GM03348 (cell line): ENCODE measurements around the gene EHD4.
A peak's percentile ranks its signal among the peaks of the same experiment; 100 is the strongest.

Source experiments
- DNase-seq: peaks from one replicate; pipeline ENCODE4 v3.0.0; 2012; ENCODE audit warnings: low spot score

Gene EHD4

DNA sequence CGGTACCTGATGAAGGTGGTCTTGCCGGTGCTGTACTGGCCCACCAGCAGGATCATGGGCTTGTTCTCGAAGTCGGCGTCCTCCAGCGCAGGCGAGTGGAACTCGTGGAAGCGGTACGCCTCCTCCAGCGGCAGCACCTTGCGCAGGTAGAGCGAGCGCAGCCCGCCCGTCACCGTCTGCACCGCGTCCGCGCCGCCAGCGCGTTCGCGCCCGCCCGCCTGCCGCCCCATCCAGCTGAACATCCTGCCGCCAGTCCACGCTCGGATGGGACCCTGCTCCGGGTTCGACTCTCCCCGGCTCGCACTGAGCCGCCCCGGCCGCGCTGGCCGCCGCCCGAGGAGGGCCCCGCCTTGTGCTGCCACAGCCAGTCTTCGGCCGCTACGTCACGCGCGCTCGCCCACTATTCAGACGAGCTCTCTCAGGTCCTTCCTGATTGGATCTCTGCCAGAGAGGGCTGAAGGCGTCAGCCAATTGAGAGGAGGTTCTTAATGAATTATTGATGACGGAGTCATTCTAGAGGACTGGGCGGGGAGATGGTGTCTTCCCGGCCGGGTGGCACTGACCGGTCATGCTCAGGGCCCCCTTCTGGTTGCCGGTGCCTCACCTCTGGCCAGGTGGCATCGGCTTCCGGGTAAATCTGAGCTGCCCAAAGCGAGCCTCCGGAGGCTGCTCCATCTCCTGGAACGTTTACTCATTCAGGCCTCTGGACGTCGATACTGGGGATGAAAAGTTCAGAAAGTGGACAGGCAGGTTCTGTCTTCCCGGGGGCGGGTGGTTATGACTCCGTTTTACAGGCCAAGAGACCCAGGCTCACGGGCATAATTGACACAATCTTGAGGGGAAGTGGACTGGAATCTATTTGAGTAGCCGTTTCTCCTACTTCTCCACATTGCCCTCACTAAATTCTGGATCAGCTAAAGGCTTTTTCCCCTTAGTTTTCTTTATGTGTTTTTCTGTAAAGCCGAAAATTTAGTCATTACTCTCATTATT is at the start of gene EHD4:
TSS of gene EHD4 (minus strand) at position 305 of the 990 bp plus-strand sequence. CDS start at position 242, 63 bp downstream.
- peak; percentile 98 for DNase-seq

DNA sequence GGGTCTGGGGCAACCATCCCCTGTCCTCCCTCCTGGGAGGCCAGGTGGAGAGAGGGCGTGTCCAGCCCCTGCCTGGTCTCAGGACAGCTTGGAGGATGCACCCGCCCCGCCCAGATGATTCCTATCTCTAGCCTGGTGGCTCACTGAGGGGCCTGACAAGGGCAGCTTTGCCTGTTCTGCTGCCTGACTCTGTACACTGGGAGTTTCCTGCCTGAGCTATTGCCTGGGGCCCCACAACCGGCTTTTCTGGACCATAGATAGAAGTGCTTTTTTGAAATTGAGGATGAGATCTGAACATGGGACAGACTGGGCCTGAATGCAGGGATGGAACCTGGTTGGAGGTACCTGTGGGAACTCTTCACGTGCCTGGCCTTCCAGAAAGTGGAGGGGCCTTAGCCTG is 49.2 kb upstream of the EHD4 start:
- no peak for DNase-seq

DNA sequence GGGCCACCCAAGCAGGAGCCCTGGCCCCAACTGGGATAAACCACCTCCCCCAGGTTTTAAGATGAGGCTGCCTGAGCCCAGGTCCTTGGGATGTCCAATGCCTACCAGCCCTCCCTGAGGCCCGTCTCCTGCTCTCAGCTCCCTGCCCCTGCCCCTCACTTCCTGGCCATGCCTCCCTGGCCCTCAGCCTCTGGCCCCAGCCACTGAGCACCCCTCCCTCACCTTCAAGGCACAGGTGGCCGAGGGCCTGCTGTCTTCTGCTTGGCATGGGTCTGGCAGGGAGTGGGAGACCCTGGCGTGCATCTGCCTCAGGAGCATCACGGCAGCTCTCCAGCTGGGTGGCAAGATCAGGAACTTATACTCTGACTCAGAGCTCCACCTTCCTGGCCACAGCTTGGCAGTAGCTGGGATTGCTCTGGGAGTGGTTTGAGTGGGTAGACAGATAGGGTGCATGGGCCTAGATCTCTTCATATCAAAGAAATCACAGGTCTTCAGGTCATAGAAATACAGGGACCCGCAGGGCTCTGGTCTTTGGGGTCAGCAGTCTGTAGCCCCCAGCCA is 48.4 kb upstream of the EHD4 start, which contains the start of gene PLA2G4E:
TSS of gene PLA2G4E (minus strand) at position 330 of the 561 bp plus-strand sequence. CDS start at position 318, 12 bp downstream.
- DNase-seq, result no peak

DNA sequence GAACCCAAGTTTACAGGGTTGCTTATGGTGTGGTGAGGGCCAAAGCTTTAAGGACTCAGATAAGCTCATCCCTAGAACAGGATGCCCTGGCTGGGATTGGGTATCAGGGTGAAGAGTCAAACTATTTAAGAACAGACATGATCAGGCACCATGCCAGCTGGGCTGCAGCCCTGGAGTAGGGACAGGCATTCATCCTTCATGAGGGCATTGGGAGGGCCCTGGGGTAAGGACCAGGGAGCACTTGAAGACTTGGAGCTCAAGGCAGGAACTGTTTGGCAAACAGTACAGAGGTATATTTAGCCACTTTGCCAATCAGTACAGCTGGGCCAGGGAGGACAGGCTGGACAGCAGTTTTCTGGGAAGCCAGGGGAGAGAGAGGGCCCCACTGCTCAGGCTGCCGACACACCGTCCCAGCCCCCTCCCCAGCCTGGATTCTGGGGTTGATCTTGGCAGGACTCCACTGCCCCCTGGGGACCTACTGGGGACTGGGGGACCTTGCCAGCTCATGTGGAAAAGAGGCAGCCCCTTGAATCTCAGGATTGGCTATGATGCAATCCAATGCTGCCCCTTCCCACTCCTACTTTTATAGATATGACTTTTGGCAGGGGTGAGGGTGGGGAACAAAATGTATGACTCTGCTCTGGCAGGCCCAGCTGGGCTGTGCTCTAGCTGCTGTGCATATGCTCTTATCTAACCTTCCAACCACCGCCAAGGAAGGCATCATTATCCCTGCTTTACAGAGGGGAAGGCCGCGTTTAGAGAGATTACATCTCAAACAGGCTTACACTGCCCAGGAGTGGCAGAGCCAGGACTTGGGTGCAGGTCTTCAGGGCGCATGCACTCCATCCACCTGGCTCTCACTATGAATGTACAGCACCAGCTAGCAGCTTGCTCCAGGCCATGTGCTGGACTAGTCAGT is 46.2 kb upstream of the EHD4 start:
- DNase-seq, result no peak

DNA sequence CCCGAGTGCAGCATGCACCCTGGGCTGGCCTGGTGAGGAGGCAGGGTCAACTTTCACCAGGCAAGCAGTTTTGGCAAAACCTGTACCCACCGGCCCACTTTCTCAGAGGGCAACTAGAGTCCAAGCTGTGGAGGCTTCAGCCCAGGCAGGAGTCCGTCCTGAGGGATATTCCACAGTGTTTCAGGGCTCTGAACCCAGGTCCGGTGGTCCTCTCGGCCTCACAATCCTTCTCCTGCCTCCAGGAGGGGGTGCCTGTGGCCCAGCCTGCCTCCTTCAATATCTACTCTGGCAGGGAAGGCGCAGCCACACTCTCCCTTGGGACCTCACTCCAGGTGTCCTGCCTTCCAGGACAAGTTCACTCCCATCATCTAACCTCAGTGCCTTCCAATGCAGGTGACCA is 44.6 kb upstream of the EHD4 start:
- DNase-seq, result no peak

DNA sequence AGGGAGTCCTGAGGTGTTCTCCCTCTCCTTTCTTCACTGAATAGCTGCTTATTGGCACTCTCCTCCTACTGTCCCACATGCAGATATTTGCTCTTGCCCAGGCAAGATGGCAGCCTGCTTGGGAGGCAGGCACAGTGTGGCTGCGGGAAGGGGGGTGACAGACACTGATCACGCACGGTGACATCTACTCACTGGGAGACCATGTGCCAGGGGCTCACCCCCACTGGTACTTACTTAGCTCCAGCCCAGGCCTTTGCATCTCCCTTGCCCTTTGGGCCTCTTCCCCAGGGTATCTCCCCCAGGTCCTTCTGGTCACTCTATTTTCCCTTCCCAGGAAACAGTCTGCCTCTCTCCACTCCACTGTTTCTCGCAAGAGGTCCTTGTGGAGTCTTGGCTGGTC is 42.0 kb upstream of the EHD4 start:
- no peak for DNase-seq

DNA sequence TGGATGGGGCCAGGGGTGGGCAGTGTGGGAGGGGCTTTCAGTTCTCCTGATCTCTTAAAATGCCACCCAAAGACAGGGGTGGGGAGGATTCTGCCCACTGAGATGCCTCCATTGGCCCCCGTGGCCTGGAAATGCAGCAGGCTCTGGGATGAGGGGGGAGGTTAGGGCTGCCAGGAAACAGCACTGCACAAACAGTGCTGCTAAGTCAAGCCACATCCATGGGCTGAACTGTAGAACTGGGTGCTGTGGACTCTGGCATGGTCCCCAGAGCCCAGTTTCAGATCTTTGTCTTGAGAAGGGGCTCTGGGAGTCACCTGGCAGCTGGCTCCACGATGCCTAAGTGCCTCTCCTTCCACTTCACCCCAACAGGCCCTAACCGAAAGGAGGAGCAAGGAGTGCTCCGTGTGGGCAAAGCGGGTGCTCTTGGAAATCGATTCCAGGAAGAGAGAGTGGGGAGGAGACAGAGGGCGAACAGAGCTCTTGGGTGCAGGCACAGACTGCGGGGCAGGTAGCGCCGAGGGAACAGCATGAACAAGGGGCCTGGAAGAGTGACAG is 40.6 kb upstream of the EHD4 start:
- no peak for DNase-seq

DNA sequence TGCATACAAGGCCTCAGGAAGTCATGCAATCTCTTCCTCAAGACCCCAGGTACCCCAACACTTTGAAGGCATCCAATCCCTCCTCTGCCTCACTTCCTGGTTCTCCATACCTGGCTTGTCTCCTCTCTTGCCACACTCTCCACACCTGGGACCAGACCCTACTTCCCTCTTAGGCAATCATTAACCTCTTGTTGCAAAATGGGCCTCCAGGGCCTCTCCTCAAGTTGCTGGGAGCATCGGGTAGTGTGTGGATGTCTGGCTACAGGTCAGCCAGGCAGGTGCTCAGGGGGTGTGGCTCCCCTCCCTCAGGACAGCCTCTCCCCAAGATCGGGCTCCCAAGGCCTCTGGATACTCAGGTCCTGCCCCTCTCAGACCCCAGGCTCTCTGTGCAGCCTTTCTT is 39.9 kb upstream of the EHD4 start:
- DNase-seq, result no peak

DNA sequence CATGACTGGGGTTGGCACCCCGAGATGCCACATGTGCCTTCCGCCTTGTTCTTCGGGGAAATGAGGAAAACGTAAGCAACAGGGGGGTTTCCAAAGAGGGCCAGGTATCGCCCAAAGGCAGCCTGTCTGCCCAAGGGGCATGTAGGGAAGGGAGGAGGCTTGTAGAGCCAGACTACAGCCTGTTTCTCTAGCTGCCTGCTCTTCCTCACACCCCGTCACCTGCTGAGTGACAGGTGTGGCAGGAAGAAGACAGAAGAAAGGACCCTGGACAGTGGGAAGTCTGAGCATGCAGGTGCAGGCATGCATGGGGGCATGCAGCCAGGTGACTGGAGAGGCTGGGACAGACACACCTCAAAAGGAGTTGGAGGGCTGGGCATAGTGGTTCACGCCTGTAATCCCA is 38.7 kb upstream of the EHD4 start:
- no peak for DNase-seq

DNA sequence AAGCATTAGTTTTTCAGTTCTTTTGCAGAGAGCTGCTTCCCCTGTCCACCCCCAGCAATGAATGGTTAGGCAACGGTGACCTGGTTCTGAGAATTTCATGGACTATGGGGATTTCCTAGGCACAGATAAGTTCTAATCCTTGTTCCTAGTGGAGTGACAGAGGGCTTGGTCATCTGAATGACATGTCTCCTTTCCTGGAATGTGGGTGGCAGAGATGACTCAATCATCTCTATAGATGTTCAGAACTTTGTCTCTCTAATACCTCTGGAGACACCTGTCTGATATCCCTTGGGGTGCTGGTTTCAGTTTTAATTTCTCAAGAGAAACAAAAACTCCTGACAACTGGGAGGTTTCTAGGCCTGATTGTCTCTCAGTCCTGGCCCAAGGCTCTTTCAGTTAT is 38.1 kb upstream of the EHD4 start:
- no peak for DNase-seq

DNA sequence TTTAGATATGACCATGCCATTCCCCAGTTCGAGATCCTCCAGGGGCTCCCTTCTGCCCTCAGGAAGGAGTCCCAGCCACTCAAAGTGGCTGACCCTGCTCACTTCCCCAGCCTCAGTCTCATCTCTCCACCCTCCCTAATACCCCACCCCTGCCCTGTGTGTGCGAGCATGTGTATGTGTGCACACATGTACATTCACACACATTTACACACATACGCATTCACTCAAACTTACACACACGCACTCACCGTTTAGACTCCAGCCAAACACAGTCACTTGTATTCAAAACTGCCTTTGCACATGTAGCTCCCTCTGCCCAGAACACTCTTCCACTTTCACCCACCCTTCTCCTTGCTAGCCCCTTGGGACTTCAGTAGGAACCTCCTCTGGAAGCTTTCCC is 37.1 kb upstream of the EHD4 start:
- DNase-seq, result no peak

DNA sequence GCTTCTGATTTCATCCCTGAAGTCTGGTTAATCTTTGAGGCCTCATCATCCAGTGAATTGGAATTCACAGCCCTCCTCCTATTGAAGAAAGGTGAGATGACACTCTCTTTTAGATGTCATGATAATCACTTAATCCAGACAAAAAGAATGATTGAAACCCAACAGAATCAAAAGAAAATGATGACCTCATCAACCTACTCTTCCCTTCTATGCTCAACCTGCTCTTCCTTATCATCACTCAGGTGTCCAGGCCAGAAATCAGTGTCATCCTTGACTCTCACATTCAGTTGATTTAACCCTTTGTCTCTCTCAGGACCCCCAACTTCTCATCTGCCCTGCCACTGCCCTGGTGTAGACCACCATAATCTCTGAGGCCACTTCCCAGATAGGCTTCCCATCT is 36.7 kb upstream of the EHD4 start:
- DNase-seq, result no peak

DNA sequence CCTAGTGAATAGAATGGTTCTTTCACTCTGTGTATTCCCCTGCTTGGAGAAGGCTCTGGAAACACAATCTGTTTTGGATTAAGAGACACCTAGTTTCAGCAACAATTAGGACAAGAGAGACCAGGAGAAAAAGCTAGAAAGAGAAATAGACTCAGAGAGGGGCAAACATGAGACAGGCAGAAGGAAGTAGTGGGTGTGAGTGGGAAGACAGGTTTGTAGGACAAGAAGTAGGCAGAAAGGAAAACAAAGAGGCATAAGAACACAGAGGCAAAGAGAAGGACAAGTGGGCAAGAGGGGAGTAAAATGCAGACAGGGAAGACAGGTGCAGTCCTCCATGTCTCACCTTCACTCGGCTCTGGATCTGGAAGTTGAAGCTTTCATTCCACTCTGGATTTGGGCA is 35.0 kb upstream of the EHD4 start:
- DNase-seq, result no peak

DNA sequence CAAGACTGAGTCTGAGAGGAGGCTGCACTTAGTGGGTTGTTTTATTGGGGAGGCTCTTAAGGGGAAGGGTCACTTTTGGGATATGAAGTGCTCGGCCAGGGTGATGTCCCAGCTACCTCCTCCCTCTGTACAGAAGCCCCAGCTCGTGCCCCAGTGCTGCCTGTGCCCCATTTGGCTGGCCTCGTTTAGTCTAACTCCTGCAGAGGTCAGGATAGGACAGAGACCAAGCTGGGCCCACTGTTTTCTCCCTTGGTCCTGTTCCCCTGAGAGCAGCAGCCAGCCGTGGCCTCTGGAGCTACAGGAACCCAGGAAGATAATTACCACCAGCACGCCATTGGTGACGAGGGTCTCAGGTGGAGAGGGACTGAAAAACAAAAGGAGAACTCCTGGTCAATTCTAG is 30.0 kb upstream of the EHD4 start:
- no peak for DNase-seq

DNA sequence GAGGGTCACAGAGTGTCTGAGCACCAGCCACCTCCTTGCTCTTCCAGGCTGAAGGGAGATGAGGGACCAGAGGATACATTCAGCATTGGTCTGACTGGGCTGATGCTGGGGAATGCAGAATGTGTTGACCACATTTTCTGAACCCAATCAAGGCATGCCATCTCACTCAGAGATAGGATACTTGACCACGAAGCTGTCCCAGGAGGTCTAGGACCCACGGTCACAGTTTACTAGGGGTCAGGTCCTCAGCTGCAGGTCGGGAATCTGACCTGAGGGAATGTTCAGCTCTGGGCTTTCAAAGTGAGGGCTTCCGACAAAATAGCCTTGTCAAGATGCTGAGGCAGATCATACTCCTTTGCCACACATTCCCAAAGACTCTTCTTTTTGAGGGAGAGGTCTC is 28.9 kb upstream of the EHD4 start:
- no peak for DNase-seq

DNA sequence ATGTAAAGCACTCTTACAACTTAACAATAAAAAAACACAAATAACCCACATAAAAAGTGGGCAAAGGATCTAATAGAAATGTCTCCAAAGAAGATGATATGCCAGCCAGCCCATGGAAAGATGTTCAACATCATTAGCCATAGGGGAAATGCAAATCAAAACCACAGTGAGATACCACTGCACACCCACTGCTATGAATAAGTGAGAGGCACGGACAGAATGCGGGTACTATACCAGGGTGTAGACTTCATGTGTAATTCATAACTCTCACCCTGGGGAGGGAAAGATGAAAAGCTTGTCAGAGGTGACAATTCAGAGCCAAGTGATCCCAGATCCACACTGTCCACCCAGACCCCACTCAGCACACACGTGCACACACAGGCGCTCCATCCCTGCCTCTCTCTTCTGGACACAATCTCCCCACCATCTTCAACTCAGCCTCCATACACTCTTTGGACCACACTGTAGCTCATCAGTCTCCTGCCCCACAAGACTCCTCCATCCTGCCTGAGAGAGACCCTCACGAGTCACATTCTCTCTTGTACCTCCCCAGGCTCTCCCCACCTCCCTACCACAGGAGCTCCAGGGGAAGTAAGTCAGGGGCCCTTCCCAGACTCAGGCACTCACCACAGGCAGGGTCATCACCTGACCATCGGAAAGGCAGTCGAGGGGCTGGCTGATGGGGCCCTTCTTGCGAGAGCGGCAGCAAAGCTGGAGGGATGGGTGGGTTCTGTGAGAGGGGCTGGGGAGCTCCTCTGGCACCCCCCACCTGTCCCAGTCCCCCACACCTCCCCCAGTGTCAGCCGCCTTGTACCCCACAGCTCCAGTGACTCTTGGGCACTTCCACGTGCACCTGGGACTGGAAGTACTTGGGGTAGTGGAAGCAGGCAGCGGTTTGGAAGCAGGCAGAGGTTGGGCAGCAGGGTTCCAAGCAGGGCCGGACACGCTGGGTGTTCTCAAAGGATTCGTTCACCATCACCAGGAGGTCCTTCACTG is 27.2 kb upstream of the EHD4 start:
- DNase-seq, result no peak

DNA sequence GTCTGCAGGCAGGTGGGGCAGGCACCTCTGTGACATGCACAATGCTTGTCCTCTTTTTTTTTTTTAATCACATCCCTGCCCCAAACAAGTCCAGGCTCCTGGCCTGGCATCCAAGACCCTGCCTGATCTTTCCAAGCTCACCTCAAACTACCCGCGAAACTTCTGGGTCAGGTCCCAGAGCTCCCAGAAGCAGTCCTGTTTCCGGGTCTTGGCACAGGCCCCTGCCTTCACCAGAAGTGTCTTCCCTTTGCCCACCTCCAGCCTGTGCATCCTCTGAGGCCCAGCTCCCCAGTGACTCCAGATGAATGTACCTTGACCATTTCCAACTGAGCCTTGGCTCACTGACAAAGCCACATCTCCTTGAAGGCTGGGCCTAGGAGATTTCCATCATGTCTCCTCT is 25.5 kb upstream of the EHD4 start:
- no peak for DNase-seq

DNA sequence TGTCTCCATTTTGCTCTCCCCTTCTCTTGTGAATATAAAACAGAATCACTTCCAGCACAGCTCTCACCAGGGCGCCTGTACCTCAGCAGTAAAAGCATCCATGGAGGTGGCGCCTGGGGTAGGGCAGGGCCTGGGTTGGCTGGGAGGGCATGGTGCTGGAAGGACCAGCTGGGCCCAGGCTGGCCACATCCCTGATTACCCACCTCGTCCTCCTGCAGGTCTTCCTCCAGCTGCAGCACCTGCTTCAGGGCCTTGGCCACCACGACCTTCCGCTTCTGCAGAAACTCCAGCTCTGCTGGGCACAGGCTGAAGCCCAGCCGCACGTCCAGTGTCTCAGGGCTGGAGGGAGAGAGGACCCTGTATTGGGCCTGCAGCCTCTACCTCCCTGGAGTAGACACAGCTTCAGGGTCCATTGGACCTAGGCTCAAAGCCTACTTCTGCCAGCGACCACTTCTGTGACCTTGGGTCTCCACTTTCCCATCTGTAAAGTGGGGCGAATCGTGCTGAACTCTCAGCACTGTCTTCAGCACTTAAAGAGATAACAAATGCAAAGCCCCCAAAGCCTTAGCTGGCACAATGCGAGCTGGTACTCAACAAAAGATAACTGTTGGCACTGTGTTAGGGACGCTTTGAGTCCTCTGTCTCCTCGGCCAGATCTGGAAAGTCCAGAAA is 24.7 kb upstream of the EHD4 start:
- no peak for DNase-seq

DNA sequence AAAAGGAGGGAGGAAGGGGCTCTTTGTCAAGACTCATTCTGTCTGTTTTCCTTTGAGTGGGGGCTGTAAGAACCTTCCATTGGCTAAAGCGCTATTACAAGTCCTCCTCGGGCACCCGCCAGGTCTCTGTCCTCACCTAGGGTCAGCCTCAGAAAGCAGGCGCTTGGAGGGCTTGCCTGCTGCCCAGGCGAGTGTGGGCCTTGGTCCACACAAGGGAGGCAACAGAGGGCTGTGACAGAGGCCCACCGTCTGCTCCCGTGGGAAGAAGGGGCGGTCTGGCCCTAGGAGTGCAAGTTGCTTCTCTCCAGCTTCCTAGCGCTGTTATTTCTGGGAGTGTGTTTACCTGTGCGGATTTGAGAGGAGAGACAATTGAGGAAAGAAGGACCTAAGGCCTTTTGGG is 24.0 kb upstream of the EHD4 start:
- no peak for DNase-seq

DNA sequence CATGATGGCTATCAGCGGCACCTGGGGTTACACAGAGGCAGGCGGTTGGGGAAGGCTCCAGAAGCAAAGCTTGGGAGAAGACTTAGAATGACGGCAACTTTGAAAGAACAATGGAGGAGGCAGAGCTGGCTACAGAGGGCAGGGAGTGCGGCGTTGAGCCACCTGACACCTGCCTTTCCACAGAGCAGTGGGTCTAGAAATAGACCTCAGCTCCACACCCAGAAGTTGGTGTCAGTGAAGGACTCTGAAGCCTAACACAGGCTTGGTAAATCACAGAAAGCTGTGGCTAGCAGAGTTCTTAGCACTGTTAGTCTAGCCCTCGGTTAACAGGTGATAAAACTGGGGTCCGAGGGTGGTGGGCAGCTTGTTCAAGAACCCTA is 23.1 kb upstream of the EHD4 start:
- no peak for DNase-seq
